Activated T-cell treated with anti-CD3 and anti-CD28 coated beads, Interleukin-2, amount 50 U/mL, for 4 hours (primary cell): Measurements from ENCODE around the gene NOPCHAP1. TPM values are rescaled to one million over a fixed set of nuclear protein-coding genes. Genes with fewer than 3 reads are reported as not detected.
A peak's percentile ranks its signal among the peaks of the same experiment; 100 is the strongest.
"Not testable (repeated sequence)": the region's sequence is repeated elsewhere in the genome, so short reads cannot be mapped to it uniquely, and the experiment has no call there.

Source experiments
- ATAC-seq, 2 donors: fragments of 200-7000 bp; cut with Tn5 transposase; one replicate each; pipeline ENCODE4 v1.10.0; 2021
- DNase-seq: peaks from one replicate; pipeline ENCODE4 v3.0.0-alpha.2; 2020
- H3K27me3 Mint-ChIP-seq: one replicate; pipeline ENCODE4 v1.8.0; 2021; ENCODE audit warnings: low read depth, mixed read lengths
- H3K36me3 Mint-ChIP-seq: one replicate; pipeline ENCODE4 v1.8.0; 2022; ENCODE audit warnings: mixed read lengths; ENCODE audit not compliant: insufficient read depth
- H3K4me1 Mint-ChIP-seq: one replicate; pipeline ENCODE4 v1.8.0; 2021; ENCODE audit warnings: low read depth, mixed read lengths
- H3K4me3 Mint-ChIP-seq: one replicate; pipeline ENCODE4 v1.8.0; 2021; ENCODE audit warnings: mild to moderate bottlenecking, moderate library complexity, mixed read lengths
- H3K9me3 Mint-ChIP-seq: one replicate; pipeline ENCODE4 v1.8.0; 2021; ENCODE audit warnings: mixed read lengths
- total RNA-seq, 3 donors: library from RNA; stranded (reverse); gene quantifications; one replicate each; pipeline ENCODE4 v1.2.1, GENCODE V29; 2021

The NOPCHAP1 gene
- total RNA-seq = 10 to 100 TPM; 36.8 to 39.0 (median 38.8) TPM

- Mint-ChIP-seq H3K4me1 (peaks cover 39% of the 10 kb centered on the region), H3K36me3 (peaks cover 36% of the 10 kb centered on the region), H3K9me3 (peaks cover 4% of the 10 kb centered on the region), H3K27me3 (no peaks in the 10 kb centered on the region), H3K4me3 (peak within 1 kb of the TSS; percentile 89)
- peak; percentile 98 to 99 for ATAC-seq
- DNase-seq = peak; percentile 80
Observed at GRCh38 chr12:104986022-104986941, at the start of gene NOPCHAP1. Gene NOPCHAP1, plus strand, starts transcription at chr12:104986316. Its CDS starts 37 bp downstream, at chr12:104986353.

GRCh38 chr12:104938371-104938770 lies 47.7 kb upstream of the NOPCHAP1 start:
- Mint-ChIP-seq H3K4me1 (no peaks in the 10 kb centered on the region), H3K4me3 (no peak overlapping the region), H3K36me3 (no peaks in the 10 kb centered on the region), H3K9me3 (no peaks in the 10 kb centered on the region), H3K27me3 (no peaks in the 10 kb centered on the region)
- DNase-seq = no peak
- ATAC-seq = no peak

GRCh38 chr12:104939089-104939488 lies 47.0 kb upstream of the NOPCHAP1 start:
- no peaks in the 10 kb centered on the region for H3K4me1 Mint-ChIP-seq
- H3K9me3 Mint-ChIP-seq = no peaks in the 10 kb centered on the region
- H3K27me3 Mint-ChIP-seq = no peaks in the 10 kb centered on the region
- H3K36me3 Mint-ChIP-seq = no peaks in the 10 kb centered on the region
- H3K4me3 Mint-ChIP-seq = no peak overlapping the region
- ATAC-seq = no peak
- no peak for DNase-seq

GRCh38 chr12:104941454-104941853 lies 44.7 kb upstream of the NOPCHAP1 start:
- no peaks in the 10 kb centered on the region for H3K36me3 Mint-ChIP-seq
- no peaks in the 10 kb centered on the region for H3K9me3 Mint-ChIP-seq
- DNase-seq = no peak
- H3K4me1 Mint-ChIP-seq = no peaks in the 10 kb centered on the region
- H3K27me3 Mint-ChIP-seq = no peaks in the 10 kb centered on the region
- H3K4me3 Mint-ChIP-seq = no peak overlapping the region
- ATAC-seq = no peak

- no peaks in the 10 kb centered on the region for H3K36me3 Mint-ChIP-seq
- no peaks in the 10 kb centered on the region for H3K4me1 Mint-ChIP-seq
- ATAC-seq (no peak), DNase-seq (no peak)
- no peaks in the 10 kb centered on the region for H3K9me3 Mint-ChIP-seq
- no peak overlapping the region for H3K4me3 Mint-ChIP-seq
- H3K27me3 Mint-ChIP-seq = no peaks in the 10 kb centered on the region
Observed at GRCh38 chr12:104942075-104942474, 44.0 kb upstream of the NOPCHAP1 start.

- DNase-seq, ATAC-seq, H3K4me1 Mint-ChIP-seq, H3K9me3 Mint-ChIP-seq, H3K36me3 Mint-ChIP-seq, H3K4me3 Mint-ChIP-seq, H3K27me3 Mint-ChIP-seq: not testable (repeated sequence)
Observed at GRCh38 chr12:104943401-104943800, 42.7 kb upstream of the NOPCHAP1 start.

GRCh38 chr12:104944252-104944651 lies 41.9 kb upstream of the NOPCHAP1 start:
- DNase-seq (no peak), ATAC-seq (no peak)
- Mint-ChIP-seq H3K9me3 (no peaks in the 10 kb centered on the region), H3K36me3 (no peaks in the 10 kb centered on the region), H3K4me3 (no peak overlapping the region), H3K4me1 (no peaks in the 10 kb centered on the region), H3K27me3 (no peaks in the 10 kb centered on the region)

GRCh38 chr12:104948716-104949115 lies 37.4 kb upstream of the NOPCHAP1 start:
- not testable (repeated sequence) for H3K9me3 Mint-ChIP-seq, H3K4me3 Mint-ChIP-seq, ATAC-seq, H3K27me3 Mint-ChIP-seq, DNase-seq, H3K4me1 Mint-ChIP-seq, H3K36me3 Mint-ChIP-seq

GRCh38 chr12:104951759-104952509 lies 34.2 kb upstream of the NOPCHAP1 start:
- no peak for DNase-seq
- no peaks in the 10 kb centered on the region for H3K9me3 Mint-ChIP-seq
- H3K4me1 Mint-ChIP-seq = peaks cover 2% of the 10 kb centered on the region
- no peak overlapping the region for H3K4me3 Mint-ChIP-seq
- ATAC-seq = no peak
- no peaks in the 10 kb centered on the region for H3K27me3 Mint-ChIP-seq
- H3K36me3 Mint-ChIP-seq = no peaks in the 10 kb centered on the region

GRCh38 chr12:104952816-104953215 lies 33.3 kb upstream of the NOPCHAP1 start:
- ATAC-seq (no peak), DNase-seq (no peak)
- no peaks in the 10 kb centered on the region for H3K9me3 Mint-ChIP-seq
- H3K4me3 Mint-ChIP-seq = no peak overlapping the region
- H3K36me3 Mint-ChIP-seq = no peaks in the 10 kb centered on the region
- peaks cover 7% of the 10 kb centered on the region for H3K4me1 Mint-ChIP-seq
- H3K27me3 Mint-ChIP-seq = no peaks in the 10 kb centered on the region

GRCh38 chr12:104953323-104953722 lies 32.8 kb upstream of the NOPCHAP1 start:
- H3K36me3 Mint-ChIP-seq = no peaks in the 10 kb centered on the region
- no peak for ATAC-seq
- H3K9me3 Mint-ChIP-seq = no peaks in the 10 kb centered on the region
- H3K27me3 Mint-ChIP-seq = no peaks in the 10 kb centered on the region
- no peak for DNase-seq
- peaks cover 7% of the 10 kb centered on the region for H3K4me1 Mint-ChIP-seq
- no peak overlapping the region for H3K4me3 Mint-ChIP-seq

GRCh38 chr12:104955703-104956102 lies 30.4 kb upstream of the NOPCHAP1 start:
- no peaks in the 10 kb centered on the region for H3K9me3 Mint-ChIP-seq
- no peak for DNase-seq
- peaks cover 20% of the 10 kb centered on the region for H3K4me1 Mint-ChIP-seq
- ATAC-seq = no peak
- H3K27me3 Mint-ChIP-seq = peaks cover under 1% of the 10 kb centered on the region
- H3K4me3 Mint-ChIP-seq = no peak overlapping the region
- no peaks in the 10 kb centered on the region for H3K36me3 Mint-ChIP-seq

GRCh38 chr12:104956870-104957718 lies 29.0 kb upstream of the NOPCHAP1 start:
- Mint-ChIP-seq H3K9me3 (no peaks in the 10 kb centered on the region), H3K36me3 (no peaks in the 10 kb centered on the region), H3K27me3 (peaks cover 2% of the 10 kb centered on the region), H3K4me3 (peak overlapping the region; percentile 84), H3K4me1 (peaks cover 20% of the 10 kb centered on the region)
- ATAC-seq (peak in 1 of 2 donors; percentile 8), DNase-seq (no peak)

GRCh38 chr12:104957719-104958000 lies 28.5 kb upstream of the NOPCHAP1 start:
- Mint-ChIP-seq H3K4me1 (peaks cover 20% of the 10 kb centered on the region), H3K4me3 (peak overlapping the region; percentile 84), H3K27me3 (peaks cover 5% of the 10 kb centered on the region)

More at GRCh38 chr12:104957719-104958000, 28.5 kb upstream of the NOPCHAP1 start:
- Mint-ChIP-seq H3K9me3 (no peaks in the 10 kb centered on the region), H3K36me3 (no peaks in the 10 kb centered on the region)
- DNase-seq (peak; percentile 28), ATAC-seq (peak; percentile 46 to 50)
